TTC549 (cell line): ENCODE data around the gene NME9.

Source experiments
- FAIRE-seq: peaks from 2 replicates; lab custom pipeline; 2012; peaks lifted over from hg19 to GRCh38; lab: Jason Lieb, UNC

NME9 gene

DNA sequence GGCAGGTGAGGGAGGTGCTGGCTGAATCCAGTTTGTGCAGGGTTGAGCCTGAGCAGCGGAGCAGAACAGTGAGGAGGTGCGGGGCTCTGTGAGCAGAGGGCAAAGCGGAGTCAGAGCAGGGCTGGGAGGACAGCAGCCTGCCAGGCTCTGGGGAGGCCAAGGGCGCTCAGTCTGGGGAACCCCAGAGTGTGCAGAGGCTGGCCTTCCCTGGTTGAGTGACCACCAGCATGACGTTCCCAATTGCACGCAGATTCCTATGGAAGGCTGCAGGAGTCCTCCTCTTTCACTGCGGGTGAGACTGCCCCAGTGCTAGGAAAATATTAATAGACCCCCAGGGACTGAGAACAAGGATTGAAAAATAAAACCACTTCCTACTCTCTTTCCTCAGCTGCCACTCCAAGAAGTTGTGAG, 31.9 kb upstream of the NME9 start:
- FAIRE-seq: no peak

DNA sequence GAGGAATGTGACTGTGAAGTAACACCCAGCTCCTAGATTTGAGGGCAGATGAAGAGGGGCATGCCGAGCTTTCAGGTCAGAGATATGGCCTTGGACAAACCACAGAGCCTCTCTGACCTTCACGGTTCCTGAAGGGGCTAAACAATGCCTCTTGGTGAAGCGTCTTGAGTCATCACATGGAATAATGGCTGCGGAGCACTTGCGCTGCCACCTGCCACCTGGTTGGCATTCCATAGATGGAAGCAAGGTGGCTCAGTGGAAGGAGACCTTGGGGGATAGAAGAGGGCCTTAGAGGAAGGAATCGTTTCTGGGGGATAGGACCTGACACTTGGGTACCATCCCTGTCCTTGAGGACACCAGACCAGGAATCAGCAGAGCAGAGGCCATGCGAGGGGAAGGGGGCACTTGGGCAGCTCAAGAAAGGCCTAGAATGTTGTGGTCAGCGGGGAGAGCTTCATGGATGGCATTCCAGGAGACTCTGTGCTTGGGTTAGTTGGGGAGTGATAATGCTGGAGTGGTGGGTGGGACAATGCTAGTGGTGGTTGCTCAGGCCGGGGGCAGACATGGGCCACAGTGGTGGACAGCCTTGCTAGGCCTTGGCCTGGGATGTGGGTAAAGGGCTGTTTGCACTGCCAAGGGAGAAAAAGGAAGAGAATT, 31.3 kb upstream of the NME9 start:
- FAIRE-seq: no peak

GRCh38 chr3:138359919-138360868, 30.5 kb upstream of the NME9 start:
- no peak for FAIRE-seq

DNA sequence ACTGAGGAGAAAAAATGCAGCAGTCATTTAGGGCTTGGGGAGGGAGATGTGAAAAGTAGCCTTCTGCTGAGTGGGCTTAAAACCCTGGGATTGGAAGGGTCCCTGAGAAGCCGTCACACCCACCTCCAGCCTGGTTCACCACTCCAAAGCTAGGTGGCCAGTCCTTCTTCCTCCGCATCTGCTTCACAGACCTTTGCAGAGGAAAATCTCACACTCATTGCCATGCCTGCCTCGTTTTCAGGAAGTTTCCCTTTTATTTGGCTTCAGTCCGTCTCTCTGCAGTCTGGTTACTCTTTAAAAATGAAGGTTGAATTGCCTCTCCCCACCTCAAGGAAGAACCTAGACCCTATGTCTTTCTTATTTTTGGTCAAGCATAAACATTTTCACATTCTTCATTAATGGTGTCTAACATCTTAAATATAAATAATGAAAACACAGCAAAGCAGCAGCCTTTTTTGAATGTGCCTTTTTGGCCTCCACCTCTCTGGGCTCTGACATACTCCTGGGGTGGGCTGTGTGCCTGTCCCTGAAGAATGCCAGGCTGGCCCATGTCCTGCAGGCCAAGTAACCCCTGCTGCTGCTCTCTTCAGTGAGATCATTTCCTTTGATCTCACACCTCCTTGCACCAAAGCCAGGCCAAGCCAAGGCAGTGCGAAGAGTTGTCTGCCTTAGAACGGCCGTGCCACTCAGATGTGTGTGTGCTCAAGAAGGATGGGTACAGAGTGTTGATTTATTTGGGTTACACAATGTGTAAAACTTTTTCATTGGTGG, 29.7 kb upstream of the NME9 start:
- FAIRE-seq: no peak

- FAIRE-seq: no peak
These were observed 27.2 kb upstream of the NME9 start for GRCh38 chr3:138356730-138357405.

DNA sequence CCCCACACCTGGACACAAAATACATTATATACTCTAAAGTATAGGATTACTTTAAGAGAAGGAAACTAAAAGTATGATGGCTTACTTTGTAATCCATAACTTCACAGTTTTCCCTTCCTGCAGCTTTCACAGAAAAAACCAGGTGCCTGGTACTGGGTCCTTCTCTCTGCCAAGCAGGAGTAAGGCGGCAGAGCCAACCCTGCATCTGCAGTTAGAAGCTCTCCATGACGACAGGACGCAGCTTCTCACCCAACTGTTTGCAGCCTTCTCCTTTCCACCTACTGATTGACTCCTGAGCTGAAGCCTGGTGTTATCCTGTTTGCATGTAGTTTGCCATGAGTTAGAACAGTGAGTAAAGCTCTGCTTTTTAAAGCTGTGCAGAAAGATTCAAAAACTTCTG, 25.4 kb upstream of the NME9 start:
- no peak for FAIRE-seq

- no peak for FAIRE-seq
These were observed 24.7 kb upstream of the NME9 start for GRCh38 chr3:138354376-138354775.

DNA sequence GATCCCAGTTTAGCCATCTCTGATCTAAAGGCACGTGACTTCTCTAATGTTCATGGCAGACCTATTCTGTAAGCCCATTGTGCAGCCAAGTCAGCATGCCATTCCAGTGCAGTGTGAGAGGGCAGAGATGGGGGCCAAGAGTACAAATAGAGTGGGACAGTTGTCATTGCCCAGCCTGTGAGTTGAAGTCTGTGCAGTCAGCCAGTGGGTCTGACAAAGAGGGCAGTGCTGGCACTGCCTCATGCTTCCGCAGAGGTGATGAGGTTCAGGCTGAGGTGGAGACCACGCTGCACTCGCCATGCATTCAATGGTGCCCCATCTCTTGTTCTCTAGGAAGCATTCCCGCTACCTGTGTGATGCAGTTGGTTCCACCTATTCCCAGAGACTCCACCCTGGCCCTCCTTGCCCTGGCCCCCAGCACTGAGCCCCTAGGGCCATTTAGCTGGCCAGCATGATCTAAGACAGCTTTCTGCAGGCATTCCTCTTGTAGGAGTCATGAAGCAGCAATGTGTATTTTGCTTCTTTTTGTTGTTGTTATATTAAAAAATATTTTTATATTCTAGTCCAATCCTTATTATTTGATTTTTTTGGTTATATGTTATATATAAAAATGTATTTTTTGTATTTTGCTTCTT, 22.4 kb upstream of the NME9 start:
- no peak for FAIRE-seq

DNA sequence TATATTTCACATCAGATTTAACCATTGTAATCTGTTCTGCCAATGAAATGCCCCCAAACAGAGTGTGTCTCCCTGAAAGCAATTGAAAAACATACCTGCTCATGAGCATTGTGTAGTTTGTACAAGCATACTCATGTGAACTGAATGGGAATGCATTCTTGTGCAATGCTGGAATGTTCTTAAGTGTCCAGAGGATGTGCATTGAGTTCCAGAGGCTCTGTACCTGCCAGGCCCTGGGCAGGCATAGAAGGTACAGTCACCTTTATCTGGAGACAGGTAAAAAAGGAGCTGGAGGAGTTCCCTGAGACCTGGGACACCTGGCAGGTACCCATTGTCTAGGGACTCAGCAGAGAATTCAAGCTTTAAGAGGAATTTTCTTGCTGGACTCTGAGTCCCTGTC, 21.5 kb upstream of the NME9 start:
- no peak for FAIRE-seq

DNA sequence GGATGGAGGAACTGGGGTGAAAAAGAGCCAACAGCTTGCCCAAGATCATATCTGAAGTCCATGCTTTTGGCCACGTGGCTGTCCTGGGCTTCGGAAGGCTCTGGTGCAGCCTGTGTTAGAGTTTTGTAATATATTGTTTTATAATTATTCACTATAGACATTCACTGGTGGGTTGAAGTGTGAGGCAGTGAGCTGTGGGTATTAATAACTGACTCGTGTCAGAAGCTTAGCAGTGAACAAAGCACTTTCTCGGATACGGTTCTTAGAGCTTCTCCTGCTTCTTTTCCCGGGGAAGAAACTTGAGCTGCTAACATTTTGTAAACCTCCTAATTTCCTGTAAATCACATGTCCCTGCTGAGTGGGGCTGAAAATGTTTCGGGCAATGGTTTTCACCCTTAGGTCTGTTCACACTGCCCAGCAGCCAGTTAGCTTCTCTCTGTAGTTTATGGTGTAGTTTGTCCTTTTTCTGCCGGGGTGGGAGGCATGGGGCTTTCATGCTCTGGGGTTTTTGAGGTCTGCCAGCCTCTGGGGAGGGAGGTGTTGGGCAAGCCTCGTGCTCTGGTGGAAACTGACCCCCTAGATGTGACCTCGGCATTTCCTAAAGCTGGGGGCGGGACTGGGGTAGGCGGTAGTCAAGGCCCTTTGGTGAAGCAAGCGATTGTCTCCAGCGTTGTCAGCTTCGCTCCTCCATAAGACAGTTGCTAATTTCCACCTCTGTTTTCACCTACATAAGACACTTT, 20.4 kb upstream of the NME9 start:
- no peak for FAIRE-seq

- no peak for FAIRE-seq
These were observed 19.4 kb upstream of the NME9 start for GRCh38 chr3:138348754-138349739.

DNA sequence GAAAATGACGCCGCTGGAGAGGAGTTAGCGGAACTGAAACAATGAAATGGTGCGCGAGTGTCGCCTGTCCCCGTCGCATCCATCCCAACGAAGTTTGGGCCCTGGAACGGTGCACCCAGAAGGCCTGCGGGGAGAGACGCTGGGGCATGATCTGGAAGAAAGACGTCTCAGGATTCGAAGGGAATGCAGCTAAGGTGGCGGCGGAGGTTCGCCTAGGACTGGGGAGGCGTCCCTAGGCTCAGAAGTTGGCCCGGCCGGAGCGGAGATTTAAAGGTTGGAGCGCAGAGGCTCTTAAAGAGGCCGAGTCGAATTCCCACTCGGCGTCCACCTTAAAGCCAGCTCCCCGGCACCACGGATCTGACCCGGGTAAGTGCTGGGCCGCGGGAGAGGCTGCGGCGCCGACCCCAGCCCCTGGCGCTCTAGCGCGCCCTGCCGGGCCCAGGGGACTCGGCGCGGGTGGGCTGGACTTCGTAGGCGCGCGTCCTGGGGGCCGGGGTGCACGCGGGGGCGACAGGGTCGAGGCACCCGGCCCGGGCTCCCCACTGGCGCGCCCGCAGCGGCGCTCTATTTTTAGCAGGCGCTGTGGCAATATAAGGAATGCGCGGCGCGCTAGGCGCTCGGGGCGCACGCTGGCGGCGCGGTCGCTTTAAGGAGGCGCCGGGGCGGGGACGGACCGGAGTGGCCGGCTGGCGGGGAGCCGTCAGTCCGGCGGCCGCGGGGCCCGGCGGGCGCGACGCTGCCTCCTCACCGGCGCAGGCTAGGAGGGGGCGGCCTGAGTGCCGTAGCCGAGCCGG, 18.5 kb upstream of the NME9 start, which contains the start of gene MRAS:
Gene MRAS (plus strand): TSS at position 620 of the 794 bp plus-strand sequence. CDS start 24,305 bp downstream, outside the sequence.
- no peak for FAIRE-seq

- no peak for FAIRE-seq
These were observed 15.1 kb upstream of the NME9 start for GRCh38 chr3:138344754-138345153.

DNA sequence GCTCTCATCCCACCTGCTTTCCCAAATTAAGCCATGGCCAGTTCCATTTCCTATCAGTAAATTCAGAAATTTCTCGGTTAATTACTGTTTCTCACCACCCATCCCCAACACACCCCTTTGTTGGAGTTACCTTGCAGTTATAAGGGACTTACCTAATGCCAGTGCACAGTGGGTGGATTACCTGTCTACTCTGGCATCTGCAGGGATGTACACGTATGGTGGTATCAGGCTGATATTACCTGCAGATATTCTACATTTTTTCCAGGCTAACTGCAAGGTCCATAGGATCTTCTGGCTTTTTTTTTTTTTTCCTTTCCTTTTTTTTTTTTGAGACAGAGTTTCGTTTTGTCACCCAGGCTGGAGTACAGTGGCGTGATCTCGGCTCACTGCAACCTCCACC, 10.9 kb upstream of the NME9 start:
- FAIRE-seq: no peak

- FAIRE-seq: no peak
These were observed 9.2 kb upstream of the NME9 start for GRCh38 chr3:138338811-138339210.

DNA sequence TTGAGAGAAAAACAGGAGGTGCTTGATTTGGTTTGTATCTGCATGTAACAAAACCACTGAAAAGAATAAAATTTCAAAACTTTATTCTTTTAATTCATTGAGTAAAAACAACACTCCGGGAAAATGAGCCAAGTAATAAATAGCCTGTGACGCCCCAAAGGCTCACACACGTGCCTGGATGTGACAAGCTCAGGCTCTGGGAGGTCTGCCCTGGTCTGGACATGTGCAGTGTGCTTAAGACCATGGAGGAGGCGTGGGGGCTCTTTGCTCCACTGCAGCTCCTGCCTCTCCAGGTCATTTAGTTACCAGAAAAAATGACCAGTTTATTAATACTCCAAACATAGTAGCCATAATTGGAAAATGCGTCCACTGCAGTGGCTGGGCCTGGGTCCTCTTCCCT, 8.6 kb upstream of the NME9 start:
- no peak for FAIRE-seq

DNA sequence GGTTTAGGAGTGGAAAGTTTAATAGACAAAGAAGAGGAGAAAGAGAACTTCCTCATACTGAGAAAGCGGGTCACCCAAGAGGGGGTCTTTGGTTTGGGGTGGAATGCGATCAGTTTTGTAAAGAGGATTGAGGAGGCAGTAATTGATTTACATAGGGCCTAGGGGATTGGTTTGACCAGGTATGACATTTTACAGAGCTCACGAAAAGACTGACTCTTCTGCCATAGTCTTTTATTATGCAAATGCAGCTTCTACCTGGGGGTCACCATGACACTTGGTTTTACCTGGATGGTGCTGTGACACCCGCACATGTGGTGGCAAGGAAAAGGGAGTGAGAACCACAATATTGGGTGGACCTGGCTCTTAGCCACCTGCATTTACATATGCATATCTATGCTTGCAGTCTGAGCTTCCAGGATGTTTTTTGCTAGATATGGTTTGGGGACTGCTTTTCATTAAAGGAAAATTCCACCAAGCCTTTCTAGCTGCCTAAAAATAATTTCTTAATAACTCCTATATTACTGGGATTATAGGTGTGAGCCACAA, 6.9 kb upstream of the NME9 start:
- FAIRE-seq: no peak

DNA sequence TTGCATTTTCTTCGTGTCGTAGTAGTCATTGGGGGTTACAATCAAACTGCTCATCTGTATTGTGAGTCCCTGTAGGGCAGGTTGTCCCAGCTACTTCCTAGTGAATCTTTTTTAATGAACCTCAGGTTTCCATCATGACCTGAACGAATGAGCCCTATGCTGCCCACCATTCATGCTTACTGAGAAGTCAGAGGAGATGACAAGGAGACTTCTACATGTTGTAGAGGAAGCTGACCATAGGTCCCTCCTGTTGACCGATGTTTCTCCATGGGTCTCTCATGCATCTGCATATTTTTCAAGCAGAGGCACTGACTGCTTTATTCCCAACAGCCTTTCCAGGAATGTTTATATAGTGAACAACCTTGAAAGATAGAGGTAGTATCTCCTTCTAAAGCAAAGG, 5.0 kb upstream of the NME9 start:
- FAIRE-seq: no peak
